Hepatocyte (in vitro differentiated cells): ENCODE data around the gene TCEA3. TPM values are rescaled to one million over a fixed set of nuclear protein-coding genes. Genes with fewer than 3 reads are reported as not detected.

Source experiments
- DNase-seq: peaks from one replicate; pipeline ENCODE4 v3.0.0-alpha.2; 2016; ENCODE audit warnings: low spot score
- H2AFZ ChIP-seq: fragments of 200-600 bp; sonication (generic); 2 replicates; pipeline ENCODE4 v1.6.0; 2016; ENCODE audit warnings: antibody characterized with exemption, mild to moderate bottlenecking
- H3K27ac ChIP-seq: fragments of 200-600 bp; sonication (generic); 2 replicates; pipeline ENCODE4 v1.5.1; 2016; ENCODE audit warnings: mild to moderate bottlenecking
- H3K27me3 ChIP-seq: fragments of 200-600 bp; sonication (generic); 2 replicates; pipeline ENCODE4 v1.6.1; 2016
- H3K36me3 ChIP-seq: fragments of 200-600 bp; sonication (generic); replicated peaks from 2 replicates; pipeline ENCODE4 v1.5.1; 2016; ENCODE audit warnings: low read depth; ENCODE audit not compliant: insufficient read depth
- H3K4me1 ChIP-seq: fragments of 200-600 bp; sonication (generic); 2 replicates; pipeline ENCODE4 v1.5.1; 2016; ENCODE audit warnings: mild to moderate bottlenecking, moderate library complexity; ENCODE audit not compliant: insufficient read depth
- H3K4me2 ChIP-seq: fragments of 200-600 bp; sonication (generic); 2 replicates; pipeline ENCODE4 v1.6.0; 2016
- H3K4me3 ChIP-seq: fragments of 200-600 bp; sonication (generic); 2 replicates; pipeline ENCODE4 v1.5.1; 2016; ENCODE audit warnings: mild to moderate bottlenecking
- H3K79me2 ChIP-seq: fragments of 200-600 bp; sonication (generic); 2 replicates; pipeline ENCODE4 v1.6.0; 2017; ENCODE audit warnings: mild to moderate bottlenecking
- H3K9me2 ChIP-seq: fragments of 200-600 bp; sonication (generic); replicated peaks from 2 replicates; pipeline ENCODE4 v1.6.0; 2017; ENCODE audit warnings: mild to moderate bottlenecking; ENCODE audit not compliant: insufficient read depth
- H3K9me3 ChIP-seq: fragments of 200-600 bp; sonication (generic); 2 replicates; pipeline ENCODE4 v1.5.1; 2016; ENCODE audit warnings: low read depth, mild to moderate bottlenecking
- H4K20me1 ChIP-seq: fragments of 200-600 bp; sonication (generic); 2 replicates; pipeline ENCODE4 v1.6.0; 2016; ENCODE audit warnings: mild to moderate bottlenecking; ENCODE audit not compliant: insufficient read depth, poor library complexity, severe bottlenecking
- CTCF ChIP-seq: fragments of 200-600 bp; sonication (generic); IDR thresholded peaks from 2 replicates; pipeline ENCODE4 v1.5.1; 2016; ENCODE audit warnings: antibody characterized with exemption, mild to moderate bottlenecking; ENCODE audit not compliant: poor library complexity
- EZH2 ChIP-seq: fragments of 200-600 bp; sonication (generic); IDR thresholded peaks from 2 replicates; pipeline ENCODE4 v1.6.1; 2016; ENCODE audit warnings: antibody characterized with exemption, mild to moderate bottlenecking, borderline replicate concordance
- EZH2phosphoT487 ChIP-seq: fragments of 200-600 bp; sonication (generic); IDR thresholded peaks from one replicate; pipeline ENCODE4 v1.6.1; 2018; ENCODE audit warnings: antibody characterized with exemption, mild to moderate bottlenecking, low read depth, moderate library complexity; ENCODE audit not compliant: unreplicated experiment, severe bottlenecking
- WGBS: methylation state at CpG from one replicate; pipeline ENCODE4 v1.1.6; 2016; ENCODE audit warnings: low lambda C conversion rate; ENCODE audit errors: missing lambda C conversion rate; 5-methylcytosine and 5-hydroxymethylcytosine counted together
- polyA plus RNA-seq: library from polyadenylated mRNA; unstranded; fragments of >200 nt; fragmentation: Nextera tagmentation; extraction: Ambion mirVana; gene quantifications from 2 replicates; pipeline ENCODE4 v1.2.1, GENCODE V29; 2016
- total RNA-seq: library from RNA; depleted of rRNA; stranded (reverse); fragments of >200 nt; gene quantifications from 2 replicates; pipeline ENCODE4 v1.2.3, GENCODE V29; 2014

TCEA3 gene
- total and polyA plus RNA-seq, 2 experiments from 2014 or later, result 30.2 to 31.2 TPM

GRCh38 chr1:23436520-23437354, 12.2 kb upstream of the TCEA3 start:
- Histone ChIP-seq H2AFZ (no peak overlapping the region), H3K27ac (no peak overlapping the region), H3K4me2 (no peak overlapping the region), H3K79me2 (no peaks in the 10 kb centered on the region), H4K20me1 (no peaks in the 10 kb centered on the region), H3K9me2 (no peaks in the 10 kb centered on the region), H3K36me3 (no peaks in the 10 kb centered on the region), H3K27me3 (no peaks in the 10 kb centered on the region), H3K9me3 (no peaks in the 10 kb centered on the region), H3K4me1 (no peaks in the 10 kb centered on the region), H3K4me3 (no peak overlapping the region)
- TF ChIP-seq CTCF (no peak), EZH2phosphoT487 (no peak), EZH2 (no peak)
- no peak for DNase-seq
- 84% methylated on average over 37 of the region's 49 CpGs for WGBS

- Histone ChIP-seq H3K9me2 (no peaks in the 10 kb centered on the region), H3K27ac (no peak overlapping the region), H3K36me3 (no peaks in the 10 kb centered on the region), H2AFZ (no peak overlapping the region), H3K27me3 (no peaks in the 10 kb centered on the region), H3K4me1 (no peaks in the 10 kb centered on the region), H3K9me3 (no peaks in the 10 kb centered on the region), H3K79me2 (no peaks in the 10 kb centered on the region), H3K4me2 (no peak overlapping the region), H3K4me3 (no peak overlapping the region), H4K20me1 (no peaks in the 10 kb centered on the region)
- 88% methylated on average over 7 of the region's 7 CpGs for WGBS
- TF ChIP-seq CTCF (no peak), EZH2phosphoT487 (no peak), EZH2 (no peak)
- DNase-seq, result no peak
Measured at GRCh38 chr1:23434260-23434775, 9.8 kb upstream of the TCEA3 start.

GRCh38 chr1:23433122-23433521, 8.6 kb upstream of the TCEA3 start:
- H3K27ac ChIP-seq, result no peak overlapping the region

More at GRCh38 chr1:23433122-23433521, 8.6 kb upstream of the TCEA3 start:
- H3K9me2 ChIP-seq, result no peaks in the 10 kb centered on the region
- H3K9me3 ChIP-seq, result no peaks in the 10 kb centered on the region
- H3K4me1 ChIP-seq, result no peaks in the 10 kb centered on the region
- H3K4me3 ChIP-seq, result no peak overlapping the region
- H4K20me1 ChIP-seq, result no peaks in the 10 kb centered on the region
- WGBS, result 97% methylated on average over 10 of the region's 10 CpGs
- H3K79me2 ChIP-seq, result no peaks in the 10 kb centered on the region
- H3K36me3 ChIP-seq, result no peaks in the 10 kb centered on the region
- no peak for DNase-seq
- no peaks in the 10 kb centered on the region for H3K27me3 ChIP-seq
- H2AFZ ChIP-seq, result no peak overlapping the region
- no peak overlapping the region for H3K4me2 ChIP-seq
- TF ChIP-seq CTCF (no peak), EZH2 (no peak), EZH2phosphoT487 (no peak)
